ENCODE measurements around the gene PDAP1. TPM values are rescaled to one million over a fixed set of nuclear protein-coding genes. Genes with fewer than 3 reads are reported as not detected.
"Not testable (repeated sequence)": the region's sequence is repeated elsewhere in the genome, so short reads cannot be mapped to it uniquely, and the experiment has no call there.

PDAP1 gene
- total RNA-seq, 1 experiment from 2014 or later: 200 TPM

GRCh38 chr7:99381664-99382075, 26.7 kb downstream of the PDAP1 start:
- CTCF ChIA-PET: no interaction called here

GRCh38 chr7:99380823-99381663, 27.4 kb downstream of the PDAP1 start:
- no TSS peak for BruUV-seq (replicated peaks)
- no peak for DNase-seq (ENCODE audit: unreplicated experiment)
- intact Hi-C loops (cut with micrococcal nuclease): no loop called here

More at GRCh38 chr7:99381664-99382075, 26.7 kb downstream of the PDAP1 start:
- POLR2A ChIA-PET: interaction anchor here (1.1 kb wide), 1 partner anchor 27 kb away, joined by 3 read pairs; the partner anchor contains the start of gene BUD31
- DNase-seq (ENCODE audit: unreplicated experiment): no peak
- Mint-ChIP-seq H3K4me3 (ENCODE audit: unreplicated experiment) (no peak overlapping the region), H3K36me3 (ENCODE audit: insufficient read depth, unreplicated experiment) (peaks cover 42% of the 10 kb centered on the region), H3K27ac (ENCODE audit: low read depth, unreplicated experiment) (no peak overlapping the region), H3K9me3 (ENCODE audit: unreplicated experiment) (no peaks in the 10 kb centered on the region), H3K4me1 (ENCODE audit: insufficient read depth, unreplicated experiment) (peaks cover 18% of the 10 kb centered on the region), H3K27me3 (ENCODE audit: insufficient read depth, unreplicated experiment) (no peaks in the 10 kb centered on the region)
- BruUV-seq (replicated peaks): no TSS peak
- TF ChIP-seq CTCF (IDR thresholded peaks at IDR 0.05; ENCODE audit: unreplicated experiment): no peak
- intact Hi-C loops (cut with micrococcal nuclease): no loop called here

GRCh38 chr7:99380032-99380822, 28.2 kb downstream of the PDAP1 start:
- Mint-ChIP-seq H3K27me3 (ENCODE audit: insufficient read depth, unreplicated experiment) (no peaks in the 10 kb centered on the region), H3K4me1 (ENCODE audit: insufficient read depth, unreplicated experiment) (peaks cover 18% of the 10 kb centered on the region), H3K9me3 (ENCODE audit: unreplicated experiment) (no peaks in the 10 kb centered on the region), H3K4me3 (ENCODE audit: unreplicated experiment) (peak overlapping the region; percentile 55), H3K27ac (ENCODE audit: low read depth, unreplicated experiment) (peak overlapping the region; percentile 79), H3K36me3 (ENCODE audit: insufficient read depth, unreplicated experiment) (peaks cover 36% of the 10 kb centered on the region)
- BruUV-seq (replicated peaks): no TSS peak
- intact Hi-C loops (cut with micrococcal nuclease): no loop called here
- ChIA-PET CTCF (interaction anchor here (0.6 to 1.1 kb wide), 3 partner anchors 10 to 44 kb away, joined by 3 to 4 read pairs (median 3); no protein-coding TSS in a partner anchor), POLR2A (interaction anchor here (0.9 to 2.9 kb wide), 3 partner anchors 10 to 28 kb away, joined by 3 to 36 read pairs (median 6); partner anchors contain the start of genes BUD31 and PDAP1)
- peak; percentile 52 for DNase-seq (ENCODE audit: unreplicated experiment)
- no peak for TF ChIP-seq CTCF (IDR thresholded peaks at IDR 0.05; ENCODE audit: unreplicated experiment)

More at GRCh38 chr7:99380823-99381663, 27.4 kb downstream of the PDAP1 start:
- POLR2A ChIA-PET: interaction anchor here (2.9 kb wide), 1 partner anchor 27 kb away, joined by 36 read pairs; the partner anchor contains the start of genes BUD31 and PDAP1
- Mint-ChIP-seq H3K4me1 (ENCODE audit: insufficient read depth, unreplicated experiment) (peaks cover 18% of the 10 kb centered on the region), H3K9me3 (ENCODE audit: unreplicated experiment) (no peaks in the 10 kb centered on the region), H3K36me3 (ENCODE audit: insufficient read depth, unreplicated experiment) (peaks cover 43% of the 10 kb centered on the region), H3K4me3 (ENCODE audit: unreplicated experiment) (no peak overlapping the region), H3K27ac (ENCODE audit: low read depth, unreplicated experiment) (no peak overlapping the region), H3K27me3 (ENCODE audit: insufficient read depth, unreplicated experiment) (no peaks in the 10 kb centered on the region)
- CTCF ChIA-PET: interaction anchor here (0.6 to 1.1 kb wide), 2 partner anchors 9 to 45 kb away, joined by 3 read pairs; no protein-coding TSS in a partner anchor
- no peak for TF ChIP-seq CTCF (IDR thresholded peaks at IDR 0.05; ENCODE audit: unreplicated experiment)

- POLR2A ChIA-PET: interaction anchor here (0.6 to 2.9 kb wide), 7 partner anchors 10 to 50 kb away, joined by 3 to 36 read pairs (median 3); partner anchors contain the start of genes BUD31 and PDAP1
- not testable (repeated sequence) for H3K27me3 Mint-ChIP-seq (ENCODE audit: insufficient read depth, unreplicated experiment); H3K9me3 Mint-ChIP-seq (ENCODE audit: unreplicated experiment); DNase-seq (ENCODE audit: unreplicated experiment)
- intact Hi-C loops (cut with micrococcal nuclease): loop anchor here (2.0 kb wide), 1 partner anchor 29 kb away; the partner anchor contains the start of genes BUD31 and PDAP1
- CTCF ChIA-PET: interaction anchor here (1.1 kb wide), 1 partner anchor 34 kb away, joined by 4 read pairs; no protein-coding TSS in a partner anchor
- peak overlapping the region; percentile 79 for H3K27ac Mint-ChIP-seq (ENCODE audit: low read depth, unreplicated experiment)
- TSS peak; percentile 4 for BruUV-seq (replicated peaks)
- peaks cover 18% of the 10 kb centered on the region for H3K4me1 Mint-ChIP-seq (ENCODE audit: insufficient read depth, unreplicated experiment)
- peaks cover 36% of the 10 kb centered on the region for H3K36me3 Mint-ChIP-seq (ENCODE audit: insufficient read depth, unreplicated experiment)
- peak overlapping the region; percentile 55 for H3K4me3 Mint-ChIP-seq (ENCODE audit: unreplicated experiment)
Measured at GRCh38 chr7:99379693-99380031, 28.7 kb downstream of the PDAP1 start.
